GM10248 (cell line): ENCODE measurements around the gene PDE11A.

Experiments used
- CTCF ChIA-PET: fragments of 300-600 bp; sonication (Branson Sonifier 250); formaldehyde crosslinking; extraction: SDS; loops from one replicate; lab custom pipeline; 2021; ENCODE audit warnings: antibody characterized with exemption; lab: Yijun Ruan, JAX
- POLR2A ChIA-PET: fragments of 350-650 bp; sonication (Branson Sonifier 250); formaldehyde crosslinking; extraction: SDS; loops from one replicate; lab custom pipeline; 2020; ENCODE audit warnings: antibody characterized with exemption; lab: Yijun Ruan, JAX
- DNase-seq: peaks from one replicate; pipeline ENCODE4 v3.0.0; 2012; ENCODE audit errors: extremely low spot score
- TF ChIP-seq, protein P1 (sequence below): IDR thresholded peaks from 2 replicates; pipeline ENCODE4 v1.5.1; 2012; ENCODE audit warnings: mild to moderate bottlenecking, low read depth; ENCODE audit errors: extremely low read depth, missing control alignments, control extremely low read depth

The PDE11A gene

DNA sequence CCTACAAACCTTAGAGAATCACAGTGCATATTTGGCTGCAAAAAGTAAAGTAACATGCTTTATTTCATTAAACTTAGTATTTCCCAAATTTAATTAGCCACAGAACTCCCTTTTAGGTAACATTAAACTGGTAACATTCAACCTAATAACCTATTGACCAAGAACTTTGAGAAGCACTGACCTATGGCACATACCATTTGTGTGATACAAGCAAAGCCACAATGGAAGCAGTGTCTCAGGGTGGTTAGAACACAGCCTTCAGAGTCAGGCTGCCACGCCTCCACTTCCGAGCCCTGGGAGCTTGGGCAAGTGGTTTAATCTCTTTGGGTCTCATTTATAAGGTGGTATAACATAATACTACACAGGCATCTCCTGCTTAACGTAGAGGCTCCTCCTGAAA, 301.4 kb downstream of the PDE11A start:
- ChIA-PET CTCF (no interaction called here), POLR2A (no interaction called here)

GRCh38 chr2:177767768-177768167, 304.8 kb downstream of the PDE11A start:
- TF ChIP-seq, protein P1, sequence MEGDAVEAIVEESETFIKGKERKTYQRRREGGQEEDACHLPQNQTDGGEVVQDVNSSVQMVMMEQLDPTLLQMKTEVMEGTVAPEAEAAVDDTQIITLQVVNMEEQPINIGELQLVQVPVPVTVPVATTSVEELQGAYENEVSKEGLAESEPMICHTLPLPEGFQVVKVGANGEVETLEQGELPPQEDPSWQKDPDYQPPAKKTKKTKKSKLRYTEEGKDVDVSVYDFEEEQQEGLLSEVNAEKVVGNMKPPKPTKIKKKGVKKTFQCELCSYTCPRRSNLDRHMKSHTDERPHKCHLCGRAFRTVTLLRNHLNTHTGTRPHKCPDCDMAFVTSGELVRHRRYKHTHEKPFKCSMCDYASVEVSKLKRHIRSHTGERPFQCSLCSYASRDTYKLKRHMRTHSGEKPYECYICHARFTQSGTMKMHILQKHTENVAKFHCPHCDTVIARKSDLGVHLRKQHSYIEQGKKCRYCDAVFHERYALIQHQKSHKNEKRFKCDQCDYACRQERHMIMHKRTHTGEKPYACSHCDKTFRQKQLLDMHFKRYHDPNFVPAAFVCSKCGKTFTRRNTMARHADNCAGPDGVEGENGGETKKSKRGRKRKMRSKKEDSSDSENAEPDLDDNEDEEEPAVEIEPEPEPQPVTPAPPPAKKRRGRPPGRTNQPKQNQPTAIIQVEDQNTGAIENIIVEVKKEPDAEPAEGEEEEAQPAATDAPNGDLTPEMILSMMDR: no peak
- ChIA-PET POLR2A (no interaction called here), CTCF (interaction anchor here (2.0 to 6.6 kb wide), 4 partner anchors 8 to 432 kb away, joined by 5 to 65 read pairs (median 7); no protein-coding TSS in a partner anchor)
- no peak for DNase-seq

More for the DNA sequence above, 301.4 kb downstream of the PDE11A start:
- TF ChIP-seq, protein P1: no peak
- DNase-seq: no peak

DNA sequence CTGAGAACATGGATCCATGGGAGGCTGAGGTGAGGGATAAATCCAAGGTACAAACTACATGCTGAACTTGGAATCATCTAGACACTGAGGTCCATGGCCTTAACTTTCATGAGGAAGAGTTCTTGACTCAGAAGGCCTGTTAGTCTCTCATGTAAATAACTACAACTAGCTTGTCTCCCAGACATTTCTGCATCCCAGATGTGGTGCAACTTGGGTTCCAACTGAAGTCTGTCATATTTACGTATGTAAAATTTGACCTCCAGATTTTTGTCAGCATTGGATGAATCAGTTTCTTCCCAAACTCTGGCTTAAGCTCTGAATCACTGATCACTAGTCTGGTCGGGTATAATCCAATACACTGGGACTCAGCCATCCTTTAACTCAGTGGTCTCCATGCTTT, 306.9 kb downstream of the PDE11A start:
- CTCF ChIA-PET: interaction anchor here (0.7 to 6.6 kb wide), 7 partner anchors 8 to 617 kb away, joined by 3 to 65 read pairs (median 7); no protein-coding TSS in a partner anchor
- TF ChIP-seq, protein P1: no peak
- POLR2A ChIA-PET: no interaction called here
- no peak for DNase-seq

DNA sequence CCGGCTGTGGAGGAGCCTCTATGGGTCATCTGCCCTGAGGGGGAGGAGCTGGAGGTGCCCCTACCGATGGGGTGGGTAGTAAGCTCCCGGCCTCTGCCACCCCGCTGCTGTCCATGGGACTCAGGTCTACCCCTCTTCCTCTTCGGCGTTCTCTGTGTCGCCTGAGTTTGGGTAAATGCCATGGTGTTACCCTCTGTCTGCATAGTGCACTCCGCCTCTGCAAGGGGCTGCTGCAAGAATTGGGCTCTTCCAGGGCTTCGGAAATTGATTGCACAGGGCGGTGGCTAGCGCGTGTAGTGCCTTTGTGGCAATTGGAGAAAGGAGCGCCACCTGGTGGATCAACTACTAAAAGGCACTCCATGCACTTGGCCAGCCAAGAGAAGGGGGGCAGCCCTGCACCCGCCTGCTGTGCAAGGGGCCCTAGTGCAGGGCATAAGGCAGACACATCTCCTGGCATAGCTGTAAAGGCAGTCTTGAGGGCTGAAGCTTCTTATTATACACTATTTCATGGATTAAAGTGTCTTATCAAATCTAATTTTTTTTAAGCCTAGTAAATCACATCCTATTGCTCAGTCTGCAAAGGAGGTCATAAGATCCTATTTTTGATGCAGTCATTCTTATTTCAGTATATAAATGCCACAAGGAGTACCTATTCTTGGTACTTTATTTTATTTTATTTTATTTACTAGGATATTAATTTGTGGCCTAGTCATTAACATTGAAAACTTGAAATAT, 308.9 kb downstream of the PDE11A start:
- TF ChIP-seq, protein P1: peak; percentile 81
- peak; percentile 68 for DNase-seq
- CTCF ChIA-PET: interaction anchor here (0.7 to 6.6 kb wide), 21 partner anchors 9 to 599 kb away, joined by 3 to 65 read pairs (median 4); no protein-coding TSS in a partner anchor
- POLR2A ChIA-PET: no interaction called here

DNA sequence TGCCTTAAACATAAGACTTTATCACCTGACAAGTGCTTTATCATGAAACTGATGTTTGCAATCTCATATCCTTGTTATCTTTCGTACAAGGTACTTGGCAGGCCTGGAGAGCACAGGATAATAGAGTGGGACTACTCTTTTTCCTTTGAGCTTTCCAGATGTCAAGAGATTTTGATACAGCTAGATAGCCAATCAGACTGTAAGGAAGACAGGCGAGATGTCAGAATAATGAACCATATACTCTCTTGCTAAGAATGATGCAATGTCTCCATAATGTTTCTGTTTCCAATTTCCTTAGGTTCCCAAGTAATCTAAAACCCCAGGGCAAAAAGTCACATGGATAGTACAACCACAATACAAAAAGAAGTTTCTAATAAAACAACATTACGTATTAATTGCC, 313.1 kb downstream of the PDE11A start:
- CTCF ChIA-PET: interaction anchor here (0.9 to 3.0 kb wide), 6 partner anchors 9 to 595 kb away, joined by 3 to 10 read pairs (median 4); no protein-coding TSS in a partner anchor
- POLR2A ChIA-PET: no interaction called here
- TF ChIP-seq, protein P1: no peak
- DNase-seq: no peak

DNA sequence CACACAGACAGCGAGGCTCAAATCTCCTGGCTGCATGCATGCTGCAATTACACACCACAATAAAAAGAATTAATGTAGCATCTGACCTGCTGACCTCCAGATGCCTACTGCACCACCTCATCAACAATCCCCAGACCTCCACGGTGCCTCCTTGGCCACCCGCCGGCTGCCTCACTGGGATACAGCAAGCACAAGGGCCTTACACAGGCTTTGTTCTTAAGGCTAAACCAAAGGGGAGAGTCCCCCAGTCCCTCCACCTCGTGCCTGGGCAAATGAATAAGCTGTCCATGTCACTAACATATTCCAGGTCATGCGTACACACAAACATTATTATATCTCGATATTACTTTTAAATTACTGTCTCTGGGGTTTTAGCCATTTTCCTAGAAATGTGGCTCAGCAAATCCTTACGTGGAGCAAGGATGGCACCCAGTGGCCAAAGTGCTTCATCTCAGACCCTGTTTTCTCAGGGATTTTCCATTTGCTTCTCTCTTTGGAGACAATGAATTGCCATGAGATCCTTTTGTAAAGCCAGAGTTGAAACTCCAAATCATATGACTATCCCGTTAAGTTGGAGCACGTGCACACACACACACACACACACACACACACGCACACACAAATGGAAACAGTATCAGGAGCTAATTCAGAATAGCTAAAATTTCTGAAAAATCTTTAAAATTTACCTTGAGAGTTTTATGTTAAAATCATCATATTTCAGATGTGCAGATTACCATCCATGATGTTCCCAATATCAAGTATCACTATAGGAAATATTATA, 313.8 kb downstream of the PDE11A start:
- POLR2A ChIA-PET: no interaction called here
- CTCF ChIA-PET: interaction anchor here (0.9 to 3.0 kb wide), 5 partner anchors 14 to 594 kb away, joined by 3 to 10 read pairs (median 4); no protein-coding TSS in a partner anchor

More for the DNA sequence above, 313.8 kb downstream of the PDE11A start:
- TF ChIP-seq, protein P1: no peak
- no peak for DNase-seq
